HEK293T (cell line): ENCODE data around the gene AKT3.

Experiments used
- ARNT ChIP-seq: fragments of 450-650 bp; IDR thresholded peaks from 2 replicates; pipeline ENCODE4 v1.6.1; 2017; ENCODE audit warnings: mild to moderate bottlenecking
- BHLHE40 ChIP-seq: fragments of 450-650 bp; IDR thresholded peaks from 2 replicates; pipeline ENCODE4 v1.6.1; 2016; ENCODE audit warnings: mild to moderate bottlenecking, moderate library complexity, borderline replicate concordance
- CTBP1 ChIP-seq: fragments of 450-650 bp; IDR thresholded peaks from 2 replicates; pipeline ENCODE4 v1.6.1; 2016; ENCODE audit warnings: borderline replicate concordance
- ELF4 ChIP-seq: fragments of 450-650 bp; IDR thresholded peaks from 2 replicates; pipeline ENCODE4 v1.6.1; 2017; ENCODE audit warnings: antibody characterized with exemption
- FOXA1 ChIP-seq: fragments of 450-650 bp; IDR thresholded peaks from 2 replicates; pipeline ENCODE4 v1.6.1; 2016; ENCODE audit warnings: mild to moderate bottlenecking
- SUZ12 ChIP-seq: fragments of 450-650 bp; IDR thresholded peaks from 2 replicates; pipeline ENCODE4 v1.6.1; 2016; ENCODE audit warnings: mild to moderate bottlenecking
- ZNF384 ChIP-seq: fragments of 450-650 bp; IDR thresholded peaks from 2 replicates; pipeline ENCODE4 v1.6.1; 2016
- TF ChIP-seq, protein P1 (sequence below): fragments of 450-650 bp; IDR thresholded peaks from 2 replicates; pipeline ENCODE4 v1.6.1; 2016

DNA sequence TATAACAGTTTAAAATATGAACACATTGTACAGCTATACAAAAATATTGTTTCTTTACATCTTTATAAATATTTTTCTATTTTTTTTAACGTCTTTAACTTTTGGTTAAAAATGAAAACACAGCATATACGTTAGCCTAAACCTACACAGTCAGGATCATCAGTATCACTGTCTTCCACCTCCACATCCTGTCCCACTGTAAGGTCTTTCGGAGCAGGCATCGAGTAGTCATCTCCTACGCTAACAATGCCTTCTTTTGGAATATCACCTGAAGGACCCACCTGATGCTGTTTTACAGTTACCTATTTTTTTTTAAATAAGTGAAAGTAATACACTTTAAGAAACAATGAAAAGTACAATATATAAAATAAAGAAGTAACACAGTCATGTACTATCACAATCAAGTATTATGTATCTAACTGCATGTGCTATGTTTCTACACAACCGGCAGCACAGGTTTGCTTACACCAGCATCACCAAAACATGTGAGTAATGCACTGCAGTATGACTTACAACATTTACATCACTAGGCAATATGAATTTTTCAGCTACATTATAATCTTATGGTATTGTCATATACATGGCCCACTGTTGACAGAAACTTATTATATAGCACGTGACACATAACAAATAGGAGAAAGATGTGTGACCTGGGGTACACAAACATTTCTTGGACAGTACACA is 254.4 kb downstream of the AKT3 start:
- TF ChIP-seq ZNF384 (no peak), SUZ12 (no peak), BHLHE40 (no peak), ELF4 (no peak), FOXA1 (no peak), CTBP1 (no peak), ARNT (no peak)
- TF ChIP-seq, protein P1, sequence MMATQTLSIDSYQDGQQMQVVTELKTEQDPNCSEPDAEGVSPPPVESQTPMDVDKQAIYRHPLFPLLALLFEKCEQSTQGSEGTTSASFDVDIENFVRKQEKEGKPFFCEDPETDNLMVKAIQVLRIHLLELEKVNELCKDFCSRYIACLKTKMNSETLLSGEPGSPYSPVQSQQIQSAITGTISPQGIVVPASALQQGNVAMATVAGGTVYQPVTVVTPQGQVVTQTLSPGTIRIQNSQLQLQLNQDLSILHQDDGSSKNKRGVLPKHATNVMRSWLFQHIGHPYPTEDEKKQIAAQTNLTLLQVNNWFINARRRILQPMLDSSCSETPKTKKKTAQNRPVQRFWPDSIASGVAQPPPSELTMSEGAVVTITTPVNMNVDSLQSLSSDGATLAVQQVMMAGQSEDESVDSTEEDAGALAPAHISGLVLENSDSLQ, result no peak
